ENCODE results near the gene LUZP1.
A peak's percentile ranks its signal among the peaks of the same experiment; 100 is the strongest.

The LUZP1 gene

GRCh38 chr1:23191199-23191598 lies 22.5 kb upstream of the LUZP1 start:
- FAIRE-seq: no peak

GRCh38 chr1:23188936-23189452 lies 20.3 kb upstream of the LUZP1 start:
- FAIRE-seq (peak; percentile 67), DNase-seq (ENCODE audit: insufficient read length, low spot score) (peak; percentile 77)

More at GRCh38 chr1:23191199-23191598, 22.5 kb upstream of the LUZP1 start:
- no peak for DNase-seq (ENCODE audit: insufficient read length, low spot score)

GRCh38 chr1:23188434-23188884 lies 19.8 kb upstream of the LUZP1 start:
- DNase-seq (ENCODE audit: insufficient read length, low spot score) (no peak), FAIRE-seq (no peak)

- DNase-seq (ENCODE audit: insufficient read length, low spot score): no peak
Observed at GRCh38 chr1:23187637-23188036, 19.0 kb upstream of the LUZP1 start.

GRCh38 chr1:23185381-23185780 lies 16.7 kb upstream of the LUZP1 start:
- FAIRE-seq: no peak
- DNase-seq (ENCODE audit: insufficient read length, low spot score): no peak

More at GRCh38 chr1:23187637-23188036, 19.0 kb upstream of the LUZP1 start:
- FAIRE-seq: no peak

GRCh38 chr1:23184212-23184934 lies 15.7 kb upstream of the LUZP1 start:
- FAIRE-seq (no peak), DNase-seq (ENCODE audit: insufficient read length, low spot score) (no peak)

GRCh38 chr1:23179862-23180261 lies 11.2 kb upstream of the LUZP1 start:
- DNase-seq (ENCODE audit: insufficient read length, low spot score) (no peak), FAIRE-seq (no peak)

- FAIRE-seq: no peak
- no peak for DNase-seq (ENCODE audit: insufficient read length, low spot score)
Observed at GRCh38 chr1:23178950-23179349, 10.3 kb upstream of the LUZP1 start.

GRCh38 chr1:23178414-23178813 lies 9.8 kb upstream of the LUZP1 start:
- DNase-seq (ENCODE audit: insufficient read length, low spot score) (no peak), FAIRE-seq (no peak)

GRCh38 chr1:23177438-23178380 lies 9.1 kb upstream of the LUZP1 start:
- DNase-seq (ENCODE audit: insufficient read length, low spot score) (no peak), FAIRE-seq (no peak)

GRCh38 chr1:23177031-23177430 lies 8.4 kb upstream of the LUZP1 start:
- no peak for DNase-seq (ENCODE audit: insufficient read length, low spot score)
- no peak for FAIRE-seq

- DNase-seq (ENCODE audit: insufficient read length, low spot score) (no peak), FAIRE-seq (no peak)
Observed at GRCh38 chr1:23174426-23175110, 5.9 kb upstream of the LUZP1 start.

GRCh38 chr1:23171181-23171755 lies 2.6 kb upstream of the LUZP1 start:
- DNase-seq (ENCODE audit: insufficient read length, low spot score): no peak

GRCh38 chr1:23169727-23170335 lies 1.2 kb upstream of the LUZP1 start:
- FAIRE-seq (no peak), DNase-seq (ENCODE audit: insufficient read length, low spot score) (no peak)

More at GRCh38 chr1:23171181-23171755, 2.6 kb upstream of the LUZP1 start:
- FAIRE-seq: no peak

GRCh38 chr1:23169195-23169575 lies 529 bp upstream of the LUZP1 start:
- DNase-seq (ENCODE audit: insufficient read length, low spot score) (no peak), FAIRE-seq (no peak)

GRCh38 chr1:23168079-23168444 lies 594 bp downstream of the LUZP1 start:
- FAIRE-seq: no peak
- DNase-seq (ENCODE audit: insufficient read length, low spot score): no peak

- FAIRE-seq (no peak), DNase-seq (ENCODE audit: insufficient read length, low spot score) (no peak)
Observed at GRCh38 chr1:23167353-23168078, 1.1 kb downstream of the LUZP1 start.

- FAIRE-seq (no peak), DNase-seq (ENCODE audit: insufficient read length, low spot score) (no peak)
Observed at GRCh38 chr1:23166854-23167253, 1.8 kb downstream of the LUZP1 start.

- no peak for FAIRE-seq
- no peak for DNase-seq (ENCODE audit: insufficient read length, low spot score)
Observed at GRCh38 chr1:23163395-23163794, 5.3 kb downstream of the LUZP1 start.

Measured in HTR-8/SVneo (cell line).